Pancreas (tissue), 10 donors: ENCODE measurements around the gene PLXDC1. TPM values are rescaled to one million over a fixed set of nuclear protein-coding genes. Genes with fewer than 3 reads are reported as not detected.

Experiments
- ATAC-seq, 4 donors: fragments of 200-7000 bp; cut with Tn5 transposase; one replicate each; pipeline versions ENCODE4 v1.8.0 to v1.9.1; 2020; ENCODE audit warnings: mild to moderate bottlenecking in 4 of 4, moderate library complexity in 4 of 4
- DNase-seq, 6 donors: peaks; one replicate each; pipeline ENCODE4 v3.0.0-alpha.2; 2020
- FAIRE-seq: peaks from 2 replicates; lab custom pipeline; 2012; peaks lifted over from hg19 to GRCh38; lab: Jason Lieb, UNC
- H3K27ac ChIP-seq, 4 donors: fragments of 200-600 bp; sonication (generic); 1 replicate in 3 of 4; 2 replicates in 1 of 4; pipeline versions ENCODE4 v1.5.0 to v1.8.0; 2020
- H3K27me3 ChIP-seq, 4 donors: fragments of 200-600 bp; one replicate each; pipeline ENCODE4 v1.8.0; 2021
- H3K36me3 ChIP-seq, 3 donors: fragments of 200-600 bp; sonication (generic) in 1 of 3; one replicate each; pipeline versions ENCODE4 v1.5.0 to v1.8.0; 2020 to 2021
- H3K4me1 ChIP-seq, 3 donors: fragments of 200-600 bp; one replicate each; pipeline ENCODE4 v1.8.0; 2021
- H3K4me3 ChIP-seq, 4 donors: fragments of 200-600 bp; sonication (generic) in 2 of 4; one replicate each; pipeline versions ENCODE4 v1.5.0 to v1.8.0; 2020 to 2021
- H3K9me3 ChIP-seq, 4 donors: fragments of 200-600 bp; one replicate each; pipeline ENCODE4 v1.8.0; 2021
- WGBS, 2 donors: extraction: QIAGEN DNeasy Blood & Tissue Kit; methylation state at CpG; one replicate each; pipeline ENCODE4 v1.1.7; 2013; 5-methylcytosine and 5-hydroxymethylcytosine counted together
- intact Hi-C, 3 donors: fragments of 100-400 bp; cut with DNase I; formaldehyde crosslinking; loops; one replicate each; pipeline versions ENCODE4 v1.11.1 to v1.14.2; 2022
- polyA plus RNA-seq, 2 donors: library from polyadenylated mRNA; stranded (reverse); fragments of 200-250 nt; gene quantifications; one replicate each; pipeline ENCODE4 v1.2.3, GENCODE V29; 2013
- total RNA-seq, 6 donors: library from RNA; stranded (reverse); fragmentation: NEBNext Ultra II Directional in 4 of 6; extraction: Animal tissue kit (Norgen Biotek cat#: 25700) in 4 of 6; gene quantifications; one replicate each; pipeline versions ENCODE4 v1.2.1 to v1.2.4, GENCODE V29; 2021 to 2023
- TF ChIP-seq, protein P1 (sequence below), 4 donors: fragments of 200-600 bp; sonication (generic) in 3 of 4; IDR thresholded peaks; one replicate each; pipeline versions ENCODE4 v1.5.0 to v1.8.0; 2021; ENCODE audit warnings: antibody characterized with exemption in 4 of 4
- donor health status: healthy with polysubstance abuse.
- donor health status: DM: no; HTN: no; CAD: no; lungs with moderate emphysema.
- donor health status: DM: no; HTN: no; CAD: no.
- donor health status: control.
- donor health status: control.
- donor health status: Bipolar disorder and iron deficiency.
- donor health status: DM: yes; HTN: yes; CAD: no.
- donor health status: DM: no; HTN: no; CAD: no.
- donor health status: DM: no; HTN: no; CAD: no.
- donor health status: DM: yes; HTN: yes; CAD: no.

Gene PLXDC1
- total and polyA plus RNA-seq, 8 donors: 0.88 to 5.6 (median 1.9) TPM

DNA sequence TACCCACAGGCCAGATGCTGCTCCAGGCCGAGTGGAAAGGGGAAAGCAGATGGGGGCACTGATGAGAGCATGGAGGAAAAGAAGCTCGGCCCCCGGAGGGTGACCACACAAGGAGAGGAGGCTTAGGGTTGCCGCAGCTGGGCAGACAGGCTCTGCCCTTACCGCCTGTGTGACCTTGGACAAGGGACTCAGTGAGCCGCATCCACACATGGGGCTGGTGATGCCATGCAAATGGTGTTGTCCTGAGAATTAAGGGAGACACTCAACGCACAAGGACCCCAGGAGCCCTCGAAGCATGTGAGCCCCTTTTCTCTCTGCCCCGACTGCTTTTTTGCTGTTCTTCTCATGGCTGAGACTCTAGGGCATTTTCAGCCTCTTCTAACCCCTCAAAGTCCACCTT lies 61.0 kb downstream of the PLXDC1 start:
- no peaks in the 10 kb centered on the region for H3K9me3 ChIP-seq
- 81 to 88% methylated on average over 9 of the region's 9 CpGs for WGBS, 2 donors
- intact Hi-C loops: no loop called here
- no peaks in the 10 kb centered on the region for H3K36me3 ChIP-seq
- ATAC-seq (no peak), DNase-seq (no peak), FAIRE-seq (no peak)
- TF ChIP-seq, protein P1, sequence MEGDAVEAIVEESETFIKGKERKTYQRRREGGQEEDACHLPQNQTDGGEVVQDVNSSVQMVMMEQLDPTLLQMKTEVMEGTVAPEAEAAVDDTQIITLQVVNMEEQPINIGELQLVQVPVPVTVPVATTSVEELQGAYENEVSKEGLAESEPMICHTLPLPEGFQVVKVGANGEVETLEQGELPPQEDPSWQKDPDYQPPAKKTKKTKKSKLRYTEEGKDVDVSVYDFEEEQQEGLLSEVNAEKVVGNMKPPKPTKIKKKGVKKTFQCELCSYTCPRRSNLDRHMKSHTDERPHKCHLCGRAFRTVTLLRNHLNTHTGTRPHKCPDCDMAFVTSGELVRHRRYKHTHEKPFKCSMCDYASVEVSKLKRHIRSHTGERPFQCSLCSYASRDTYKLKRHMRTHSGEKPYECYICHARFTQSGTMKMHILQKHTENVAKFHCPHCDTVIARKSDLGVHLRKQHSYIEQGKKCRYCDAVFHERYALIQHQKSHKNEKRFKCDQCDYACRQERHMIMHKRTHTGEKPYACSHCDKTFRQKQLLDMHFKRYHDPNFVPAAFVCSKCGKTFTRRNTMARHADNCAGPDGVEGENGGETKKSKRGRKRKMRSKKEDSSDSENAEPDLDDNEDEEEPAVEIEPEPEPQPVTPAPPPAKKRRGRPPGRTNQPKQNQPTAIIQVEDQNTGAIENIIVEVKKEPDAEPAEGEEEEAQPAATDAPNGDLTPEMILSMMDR (IDR thresholded peaks at IDR 0.05): no peak
- H3K4me1 ChIP-seq: no peaks in the 10 kb centered on the region
- no peak overlapping the region for H3K4me3 ChIP-seq
- no peaks in the 10 kb centered on the region for H3K27me3 ChIP-seq
- H3K27ac ChIP-seq: no peak overlapping the region

DNA sequence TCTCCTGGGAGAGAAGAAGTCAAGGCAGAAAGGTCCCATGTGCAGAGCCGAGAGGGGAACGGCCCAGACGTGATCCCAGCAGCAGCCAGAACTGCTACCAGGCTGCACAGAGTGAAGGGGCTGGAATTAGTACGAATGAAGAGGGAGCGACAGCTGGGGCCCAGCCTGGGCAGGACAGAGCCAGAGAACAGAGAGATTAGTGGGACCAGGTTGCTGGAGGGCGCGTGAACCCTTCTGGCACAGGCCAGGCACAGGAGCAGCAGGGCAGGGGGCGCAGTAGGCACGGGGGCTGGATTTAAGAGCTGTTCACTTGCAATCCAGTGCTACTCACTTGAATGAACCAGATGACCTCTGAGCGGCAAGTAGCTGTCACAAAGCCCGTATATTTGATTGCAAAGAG lies 66.9 kb downstream of the PLXDC1 start:
- Histone ChIP-seq H3K4me3 (no peak overlapping the region), H3K36me3 (no peaks in the 10 kb centered on the region), H3K4me1 (no peaks in the 10 kb centered on the region), H3K27me3 (no peaks in the 10 kb centered on the region), H3K9me3 (no peaks in the 10 kb centered on the region), H3K27ac (no peak overlapping the region)
- no peak for DNase-seq
- WGBS, 2 donors: 78 to 79% methylated on average over 11 of the region's 11 CpGs
- intact Hi-C loops: no loop called here
- ATAC-seq: no peak
- no peak for FAIRE-seq
- TF ChIP-seq, protein P1 (IDR thresholded peaks at IDR 0.05): no peak

DNA sequence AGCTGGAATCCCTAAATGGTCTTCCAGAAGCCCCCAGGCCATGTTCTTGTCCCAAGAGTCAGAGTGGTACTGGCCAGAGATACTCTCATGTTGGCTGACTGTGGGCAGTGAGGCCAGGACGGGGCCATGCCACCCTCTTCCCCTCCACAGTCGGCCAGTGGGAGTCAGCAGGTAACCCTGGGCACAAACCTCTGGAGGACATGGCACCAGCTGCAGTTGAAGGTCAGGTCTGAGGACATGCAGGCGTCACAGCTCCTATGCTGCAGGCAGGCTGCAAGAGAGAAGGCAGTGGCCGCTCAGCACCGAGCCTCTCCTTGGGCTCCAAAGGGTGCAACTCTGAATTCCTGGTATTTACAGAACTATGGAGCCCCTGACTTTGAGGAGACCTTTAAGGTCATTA lies 68.2 kb downstream of the PLXDC1 start:
- Histone ChIP-seq H3K9me3 (no peaks in the 10 kb centered on the region), H3K4me1 (no peaks in the 10 kb centered on the region), H3K4me3 (no peak overlapping the region), H3K27me3 (no peaks in the 10 kb centered on the region), H3K36me3 (no peaks in the 10 kb centered on the region), H3K27ac (no peak overlapping the region)
- TF ChIP-seq, protein P1 (IDR thresholded peaks at IDR 0.05): no peak
- 69 to 83% methylated on average over 5 of the region's 5 CpGs for WGBS, 2 donors
- FAIRE-seq (no peak), ATAC-seq (no peak), DNase-seq (no peak)
- intact Hi-C loops: no loop called here

DNA sequence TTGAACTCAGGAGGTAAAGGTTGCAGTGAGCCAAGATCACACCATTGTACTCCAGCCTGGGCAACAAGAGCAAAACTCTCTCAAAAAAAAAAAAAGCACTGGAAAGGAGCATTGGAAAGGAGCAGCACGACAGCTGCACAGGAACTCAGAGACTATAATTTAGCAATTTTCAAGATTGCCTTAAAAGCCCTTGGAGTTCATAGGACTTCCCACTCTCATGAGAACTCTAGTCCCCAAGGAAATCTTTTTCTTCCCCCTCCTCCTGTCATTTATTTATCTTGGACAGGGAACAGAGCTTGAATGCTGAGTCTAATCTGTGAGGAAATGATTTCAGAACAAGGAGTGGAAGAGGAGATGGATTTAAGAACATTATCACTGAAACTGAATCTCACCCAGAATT lies 69.0 kb downstream of the PLXDC1 start:
- ATAC-seq (peak in 2 of 4 donors; percentile 24 to 41), FAIRE-seq (no peak), DNase-seq (no peak)
- Histone ChIP-seq H3K27ac (no peak overlapping the region), H3K4me3 (no peak overlapping the region), H3K4me1 (no peaks in the 10 kb centered on the region), H3K9me3 (no peaks in the 10 kb centered on the region), H3K27me3 (no peaks in the 10 kb centered on the region), H3K36me3 (no peaks in the 10 kb centered on the region)
- intact Hi-C loops: no loop called here
- TF ChIP-seq, protein P1 (IDR thresholded peaks at IDR 0.05): no peak
- WGBS, 2 donors: 46 to 64% methylated on average over 1 of the region's 1 CpG

DNA sequence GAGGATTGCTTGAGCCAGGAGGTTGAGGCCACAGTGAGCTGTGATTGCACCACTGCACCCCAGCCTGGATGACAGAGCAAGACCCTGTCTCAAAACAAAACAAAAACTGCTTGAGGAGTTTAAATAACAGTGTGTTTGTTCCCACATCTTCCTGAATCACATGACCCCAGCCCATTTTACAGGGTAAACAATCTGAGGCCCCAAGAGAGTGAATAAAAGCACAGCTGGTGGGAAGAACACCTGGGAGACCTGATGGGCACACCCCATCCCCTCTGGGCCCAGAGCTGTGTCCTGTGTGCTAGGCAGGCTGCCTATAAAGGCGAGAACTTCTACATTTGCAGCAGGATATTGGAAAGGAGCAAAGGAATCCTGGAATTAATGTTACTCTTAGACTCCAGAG lies 69.6 kb downstream of the PLXDC1 start:
- Histone ChIP-seq H3K27me3 (no peaks in the 10 kb centered on the region), H3K4me1 (no peaks in the 10 kb centered on the region), H3K9me3 (no peaks in the 10 kb centered on the region), H3K36me3 (no peaks in the 10 kb centered on the region), H3K27ac (no peak overlapping the region), H3K4me3 (no peak overlapping the region)
- TF ChIP-seq, protein P1 (IDR thresholded peaks at IDR 0.05): no peak
- DNase-seq: no peak
- ATAC-seq: no peak
- no peak for FAIRE-seq
- 79 to 86% methylated on average over 1 of the region's 1 CpG for WGBS, 2 donors
- intact Hi-C loops: no loop called here
